GM18498 (cell line): Measurements from ENCODE around the gene BICRA.
A peak's percentile ranks its signal among the peaks of the same experiment; 100 is the strongest.
"Not testable (repeated sequence)": the region's sequence is repeated elsewhere in the genome, so short reads cannot be mapped to it uniquely, and the experiment has no call there.

Source experiments
- ATAC-seq: cut with Tn5 transposase; IDR thresholded peaks from one replicate; pipeline ENCODE4 v1.9.1; 2021; ENCODE audit warnings: mild to moderate bottlenecking, moderate library complexity; ENCODE audit not compliant: unreplicated experiment

BICRA gene

GRCh38 chr19:47707135-47707925 lies 98.4 kb downstream of the BICRA start:
- peak; percentile 48 for ATAC-seq

- no peak for ATAC-seq
These were observed 102.8 kb downstream of the BICRA start for GRCh38 chr19:47711652-47712242.

GRCh38 chr19:47713046-47714021 lies 104.4 kb downstream of the BICRA start, which contains the start of gene EHD2:
EHD2 (plus strand) TSS chr19:47713422; CDS start chr19:47716613, 3,191 bp downstream.
- ATAC-seq: no peak

GRCh38 chr19:47714339-47714738 lies 105.4 kb downstream of the BICRA start:
- no peak for ATAC-seq

- not testable (repeated sequence) for ATAC-seq
These were observed 105.9 kb downstream of the BICRA start for GRCh38 chr19:47714855-47715254.

- no peak for ATAC-seq
These were observed 107.5 kb downstream of the BICRA start for GRCh38 chr19:47716270-47716937.

- ATAC-seq: not testable (repeated sequence)
These were observed 109.6 kb downstream of the BICRA start for GRCh38 chr19:47718415-47719046.

- ATAC-seq: no peak
These were observed 110.3 kb downstream of the BICRA start for GRCh38 chr19:47719047-47719859.

- ATAC-seq: no peak
These were observed 111.9 kb downstream of the BICRA start for GRCh38 chr19:47720669-47721422.

GRCh38 chr19:47723581-47723940 lies 114.6 kb downstream of the BICRA start:
- ATAC-seq: no peak

- ATAC-seq: no peak
These were observed 116.9 kb downstream of the BICRA start for GRCh38 chr19:47725759-47726401.

GRCh38 chr19:47726467-47726866 lies 117.5 kb downstream of the BICRA start:
- no peak for ATAC-seq

GRCh38 chr19:47728295-47728694 lies 119.4 kb downstream of the BICRA start:
- ATAC-seq: not testable (repeated sequence)

- no peak for ATAC-seq
These were observed 120.5 kb downstream of the BICRA start for GRCh38 chr19:47729468-47729798.

GRCh38 chr19:47729799-47730520 lies 121.0 kb downstream of the BICRA start:
- no peak for ATAC-seq

- ATAC-seq: no peak
These were observed 121.6 kb downstream of the BICRA start for GRCh38 chr19:47730521-47730889.

- no peak for ATAC-seq
These were observed 122.0 kb downstream of the BICRA start for GRCh38 chr19:47730910-47731309.

GRCh38 chr19:47735131-47735530 lies 126.2 kb downstream of the BICRA start:
- ATAC-seq: no peak
